G401.6 (cell line): ENCODE measurements around the gene C1orf146.
"Not testable (repeated sequence)": the region's sequence is repeated elsewhere in the genome, so short reads cannot be mapped to it uniquely, and the experiment has no call there.

Source experiments
- FAIRE-seq: peaks from 2 replicates; lab custom pipeline; 2012; peaks lifted over from hg19 to GRCh38; lab: Jason Lieb, UNC

Gene C1orf146

GRCh38 chr1:92217721-92218120 is at the start of gene C1orf146:
C1orf146 (plus strand) TSS chr1:92217915; CDS start chr1:92231421, 13,506 bp downstream.
- no peak for FAIRE-seq

DNA sequence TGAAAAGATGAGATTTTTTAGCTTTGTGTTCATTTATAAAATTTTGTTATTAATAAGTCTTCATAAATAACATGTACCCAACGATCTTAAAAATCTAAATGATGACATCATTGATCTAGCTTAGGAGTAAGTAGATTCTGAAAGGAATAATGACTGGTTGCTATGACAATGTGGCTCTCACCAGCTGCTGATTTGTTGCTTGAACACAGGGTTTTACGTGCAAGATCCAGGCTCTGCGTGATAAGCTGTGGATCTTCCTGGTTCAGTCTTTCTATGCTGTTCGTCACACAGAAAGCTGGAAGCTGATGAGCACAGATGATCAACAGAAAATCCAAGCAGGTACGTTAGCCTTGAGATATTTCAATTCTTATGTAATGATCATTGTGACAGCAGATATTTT is 49.1 kb upstream of the C1orf146 start:
- no peak for FAIRE-seq

- FAIRE-seq, result peak; percentile 6
These were observed 48.3 kb upstream of the C1orf146 start for GRCh38 chr1:92169214-92170005.

GRCh38 chr1:92184632-92185031 is 33.1 kb upstream of the C1orf146 start:
- FAIRE-seq, result no peak

- no peak for FAIRE-seq
These were observed 31.6 kb upstream of the C1orf146 start for GRCh38 chr1:92186081-92186480.

DNA sequence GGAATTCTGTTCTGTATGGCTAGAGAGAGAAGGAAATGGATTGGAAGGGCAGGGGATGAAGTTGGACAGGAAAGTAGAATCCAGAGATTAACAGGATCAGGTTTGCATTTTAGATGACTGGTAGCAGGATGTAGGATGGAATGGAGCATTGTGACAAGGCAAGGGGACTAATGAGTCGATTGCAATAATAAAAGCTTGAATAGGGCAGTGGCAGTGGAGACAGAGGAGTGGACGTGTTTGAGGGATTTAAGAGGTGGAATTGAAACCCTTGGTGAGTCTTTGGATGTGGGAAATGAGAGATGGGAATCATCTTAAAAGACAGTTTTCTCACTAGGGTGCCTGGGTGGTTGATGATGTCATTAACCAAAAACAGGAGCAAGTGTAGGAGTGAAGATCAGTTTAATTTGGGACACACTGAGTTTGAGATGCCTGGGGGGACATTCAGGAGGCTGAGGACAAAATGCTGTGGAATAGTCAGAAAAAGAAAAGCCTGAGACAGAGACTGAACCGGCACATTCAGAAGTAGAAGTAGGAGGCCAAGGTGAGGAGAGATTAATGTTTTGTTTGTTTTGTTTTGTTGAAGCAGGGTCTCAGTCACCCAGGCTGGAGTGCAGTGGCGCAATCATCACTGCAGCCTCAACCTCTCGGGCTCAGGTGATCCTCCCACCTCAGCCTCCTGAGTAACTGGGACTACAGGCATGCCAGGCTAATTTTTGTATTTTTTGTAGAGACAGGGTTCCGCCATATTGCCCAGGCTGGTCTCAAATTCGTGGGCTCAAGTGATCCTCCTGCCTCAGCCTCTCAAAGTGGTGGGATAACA is 29.1 kb upstream of the C1orf146 start:
- no peak for FAIRE-seq

GRCh38 chr1:92191726-92192125 is 26.0 kb upstream of the C1orf146 start:
- FAIRE-seq, result no peak

- FAIRE-seq, result no peak
These were observed 25.5 kb upstream of the C1orf146 start for GRCh38 chr1:92192246-92192645.

- FAIRE-seq, result peak; percentile 31
These were observed 23.2 kb upstream of the C1orf146 start for GRCh38 chr1:92194511-92194910.

- no peak for FAIRE-seq
These were observed 15.7 kb upstream of the C1orf146 start for GRCh38 chr1:92201973-92202372.

DNA sequence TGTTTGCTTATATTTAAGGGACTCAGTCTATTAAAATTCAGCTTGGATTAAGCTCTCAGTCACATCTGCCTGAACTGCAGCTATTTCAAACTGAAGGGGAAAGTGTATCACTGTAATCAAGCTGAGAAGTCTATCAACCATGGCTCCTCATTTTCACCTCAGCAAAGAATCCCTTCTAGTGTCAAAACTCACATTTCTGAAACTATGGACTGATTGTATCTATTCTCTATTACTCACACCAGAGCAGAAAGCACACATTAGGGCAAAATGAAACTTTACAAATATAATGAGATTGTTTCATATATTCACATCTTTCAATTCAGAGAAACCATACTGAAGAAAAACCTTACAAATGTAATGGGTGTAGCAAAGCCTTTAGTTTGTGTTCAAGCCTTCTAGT is 14.6 kb upstream of the C1orf146 start:
- FAIRE-seq, result no peak

DNA sequence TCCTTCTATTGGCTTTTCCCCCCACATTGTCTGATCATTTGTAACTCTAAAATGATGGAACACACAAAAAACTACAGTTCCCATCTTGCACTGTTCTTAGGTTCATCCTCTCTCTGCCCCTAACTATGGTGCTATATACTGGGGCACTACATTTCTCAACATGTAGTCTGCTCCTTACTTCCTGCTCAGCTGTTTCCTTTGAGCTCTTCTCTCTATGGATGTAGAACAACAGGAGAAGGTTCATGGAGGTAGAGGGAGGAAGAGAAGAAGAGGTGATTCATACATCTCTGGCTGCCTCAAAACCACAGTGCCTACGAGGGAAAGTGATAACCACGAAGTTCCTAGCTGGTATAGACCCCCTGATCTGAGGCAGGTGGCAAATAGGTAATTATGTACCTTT is 7.0 kb upstream of the C1orf146 start:
- FAIRE-seq, result no peak

DNA sequence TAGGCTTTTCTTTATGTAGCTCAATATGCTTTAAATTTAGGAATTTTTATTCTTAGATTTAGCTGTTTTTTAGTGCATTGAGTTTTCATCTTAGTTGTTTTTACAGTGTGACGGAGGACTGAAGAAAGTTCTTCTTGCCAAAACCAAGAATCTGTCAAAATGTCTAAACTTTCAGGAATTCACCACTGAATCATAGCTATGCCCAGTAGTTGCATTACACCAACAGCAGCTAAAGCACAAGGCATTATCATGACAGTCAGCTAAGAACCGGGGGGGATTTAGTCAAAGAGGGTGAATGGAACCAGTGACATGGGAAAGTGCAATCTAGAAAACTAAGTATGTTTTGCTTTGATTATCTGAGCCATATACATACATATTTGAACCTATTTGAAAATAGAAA is 6.5 kb upstream of the C1orf146 start:
- no peak for FAIRE-seq

DNA sequence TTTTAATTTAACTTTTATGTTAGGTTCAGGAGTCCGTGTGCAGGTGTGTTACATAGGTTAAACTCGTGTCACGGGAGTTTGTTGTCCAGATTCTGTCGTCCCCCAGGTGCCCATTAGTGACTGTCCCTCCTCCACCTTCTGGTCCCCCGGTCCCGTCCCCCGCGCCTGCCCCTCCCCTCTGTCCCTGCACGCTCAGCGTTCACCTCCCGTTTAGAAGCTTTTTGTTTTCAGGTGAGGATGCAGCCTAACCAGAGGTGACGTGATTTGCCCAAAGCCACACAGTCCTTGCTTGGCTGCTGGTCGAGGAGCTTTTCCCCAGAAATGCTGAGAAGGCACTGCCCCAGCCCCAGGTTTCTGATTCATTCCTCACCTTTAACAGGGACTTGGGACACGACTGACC is 844 bp downstream of the C1orf146 start:
- FAIRE-seq, result no peak

DNA sequence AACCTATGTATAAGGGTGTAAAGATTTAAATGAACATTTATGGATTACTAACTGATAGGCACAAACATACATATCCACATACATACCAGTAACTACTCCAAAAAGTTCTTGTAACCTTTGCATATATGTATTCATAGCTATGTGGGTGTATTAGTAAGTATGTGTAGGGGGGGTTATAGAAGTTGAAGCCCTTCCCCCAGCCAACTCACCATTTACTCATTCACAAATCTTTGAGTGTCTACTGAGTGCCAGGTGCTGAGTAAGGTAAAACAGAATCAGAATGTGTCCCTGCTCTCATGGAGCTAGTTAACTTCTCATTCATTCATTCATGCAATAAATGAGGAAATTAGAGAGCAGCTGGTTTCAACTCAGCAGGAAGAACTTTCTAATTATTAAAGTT is 1.3 kb downstream of the C1orf146 start:
- no peak for FAIRE-seq

GRCh38 chr1:92228401-92228800 is 10.7 kb downstream of the C1orf146 start:
- no peak for FAIRE-seq

DNA sequence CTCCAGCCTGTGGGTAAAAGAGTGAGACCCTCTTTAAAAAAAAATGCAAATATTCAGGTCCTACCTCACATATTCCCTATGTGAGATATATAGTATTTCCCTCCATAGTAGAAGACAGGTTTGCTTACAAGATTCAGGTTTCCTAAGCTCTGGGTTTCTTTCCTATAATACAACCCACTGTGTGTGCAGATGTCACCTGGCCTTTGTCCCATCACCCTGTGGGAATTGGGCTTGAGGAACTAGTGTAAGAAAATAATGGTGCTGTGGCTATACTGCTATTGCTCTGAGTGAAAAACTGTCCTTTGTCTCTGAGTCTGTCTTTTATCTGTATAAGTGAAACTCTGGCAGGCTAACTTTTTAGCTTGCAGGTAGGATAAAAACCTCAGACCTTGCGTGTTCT is 13.0 kb downstream of the C1orf146 start:
- FAIRE-seq, result no peak

DNA sequence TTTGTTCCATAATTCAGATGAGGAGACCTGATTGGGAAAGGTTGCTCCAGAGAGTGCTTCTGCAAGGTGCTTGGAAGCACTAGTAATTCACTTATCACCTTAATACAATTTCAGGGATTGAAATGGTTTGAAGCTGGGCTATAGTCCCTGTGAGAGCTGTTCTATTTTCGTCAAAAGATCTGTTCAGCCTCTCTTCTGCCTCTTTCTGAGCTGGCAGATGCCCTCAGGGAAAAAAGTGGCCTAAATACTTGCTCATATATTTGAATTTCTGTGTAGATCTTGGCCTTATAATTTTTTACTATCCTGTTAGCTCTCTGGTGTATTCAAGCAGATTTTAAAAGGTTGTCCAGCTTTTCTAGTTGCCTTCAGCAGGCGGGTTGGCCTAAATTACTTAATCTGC is 22.3 kb downstream of the C1orf146 start:
- FAIRE-seq, result no peak

- no peak for FAIRE-seq
These were observed 26.7 kb downstream of the C1orf146 start for GRCh38 chr1:92244376-92244775.

GRCh38 chr1:92254714-92255113 is 37.0 kb downstream of the C1orf146 start:
- FAIRE-seq, result not testable (repeated sequence)

GRCh38 chr1:92259350-92259749 is 41.6 kb downstream of the C1orf146 start:
- no peak for FAIRE-seq

DNA sequence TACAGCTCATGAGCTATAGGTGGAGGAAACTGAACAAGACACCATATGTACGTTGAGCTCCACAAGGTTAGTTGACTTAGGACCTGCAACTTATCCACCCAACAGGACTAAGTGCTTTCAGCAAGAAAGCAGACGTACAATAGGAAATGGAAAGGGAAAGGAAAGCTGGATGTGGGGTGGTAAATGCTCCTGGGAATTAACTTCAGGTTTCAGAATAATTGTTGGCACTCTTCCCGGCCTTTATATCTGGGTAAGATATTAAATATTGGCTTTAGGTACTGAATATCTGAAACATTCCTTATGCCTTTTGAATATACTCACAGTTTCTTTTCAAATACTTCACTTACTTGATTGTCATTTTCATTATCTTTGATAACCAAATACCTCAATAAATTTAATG is 44.8 kb downstream of the C1orf146 start:
- no peak for FAIRE-seq

- no peak for FAIRE-seq
These were observed 55.3 kb downstream of the C1orf146 start for GRCh38 chr1:92273039-92273438.

DNA sequence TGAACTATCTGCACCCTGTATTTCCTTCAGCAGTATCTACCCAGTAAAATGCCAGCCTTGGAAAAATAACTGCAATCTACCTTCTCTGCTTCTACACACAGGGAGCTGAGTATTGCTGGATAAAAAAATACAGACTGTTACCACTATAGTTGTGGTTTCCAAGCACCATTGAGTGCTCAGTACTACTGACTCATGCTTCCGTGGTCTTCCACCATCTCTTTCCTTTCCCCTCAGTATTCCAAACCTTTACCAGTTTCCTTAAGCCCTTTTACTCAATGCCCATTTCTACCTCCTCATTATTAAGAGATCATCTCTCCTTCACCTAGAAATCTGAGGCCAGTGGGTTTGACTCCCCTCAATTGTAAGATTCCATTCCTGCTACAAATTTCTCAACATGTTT is 57.2 kb downstream of the C1orf146 start:
- FAIRE-seq, result no peak
